ENCODE results near the gene ZBTB7A. TPM values are rescaled to one million over a fixed set of nuclear protein-coding genes. Genes with fewer than 3 reads are reported as not detected.

The ZBTB7A gene
- total and polyA plus RNA-seq, 2 experiments from 2014 or later: 18.6 to 20.5 TPM

- Histone ChIP-seq H3K27ac (peak overlapping the region; percentile 30), H3K9me3 (ENCODE audit: low read depth) (no peaks in the 10 kb centered on the region), H3K36me3 (peaks cover 23% of the 10 kb centered on the region), H3K4me1 (ENCODE audit: low read depth) (no peaks in the 10 kb centered on the region), H3K4me3 (no peak overlapping the region), H3K27me3 (no peaks in the 10 kb centered on the region)
- no peak for TF ChIP-seq CTCF (IDR thresholded peaks at IDR 0.05; ENCODE audit: low read depth, low read length)
- no peak for DNase-seq (ENCODE audit: low read depth in 1 of 2, low spot score in 1 of 2)
These were observed 34.3 kb downstream of the ZBTB7A start for GRCh38 chr19:4032436-4032835.

GRCh38 chr19:4031420-4031819 is 35.3 kb downstream of the ZBTB7A start:
- H3K27me3 ChIP-seq: no peaks in the 10 kb centered on the region
- H3K36me3 ChIP-seq: peaks cover 21% of the 10 kb centered on the region
- H3K9me3 ChIP-seq (ENCODE audit: low read depth): no peaks in the 10 kb centered on the region
- no peaks in the 10 kb centered on the region for H3K4me1 ChIP-seq (ENCODE audit: low read depth)
- DNase-seq (ENCODE audit: low read depth in 1 of 2, low spot score in 1 of 2): no peak
- H3K27ac ChIP-seq: no peak overlapping the region
- TF ChIP-seq CTCF (IDR thresholded peaks at IDR 0.05; ENCODE audit: low read depth, low read length): no peak
- H3K4me3 ChIP-seq: no peak overlapping the region

GRCh38 chr19:4030981-4031380 is 35.7 kb downstream of the ZBTB7A start:
- Histone ChIP-seq H3K27ac (no peak overlapping the region), H3K9me3 (ENCODE audit: low read depth) (no peaks in the 10 kb centered on the region), H3K36me3 (peaks cover 21% of the 10 kb centered on the region), H3K4me3 (no peak overlapping the region), H3K27me3 (no peaks in the 10 kb centered on the region), H3K4me1 (ENCODE audit: low read depth) (no peaks in the 10 kb centered on the region)
- no peak for TF ChIP-seq CTCF (IDR thresholded peaks at IDR 0.05; ENCODE audit: low read depth, low read length)
- no peak for DNase-seq (ENCODE audit: low read depth in 1 of 2, low spot score in 1 of 2)

GRCh38 chr19:4030552-4030951 is 36.1 kb downstream of the ZBTB7A start:
- Histone ChIP-seq H3K27ac (no peak overlapping the region), H3K9me3 (ENCODE audit: low read depth) (no peaks in the 10 kb centered on the region), H3K4me3 (no peak overlapping the region), H3K27me3 (no peaks in the 10 kb centered on the region), H3K36me3 (peaks cover 21% of the 10 kb centered on the region), H3K4me1 (ENCODE audit: low read depth) (no peaks in the 10 kb centered on the region)
- DNase-seq (ENCODE audit: low read depth in 1 of 2, low spot score in 1 of 2): no peak
- TF ChIP-seq CTCF (IDR thresholded peaks at IDR 0.05; ENCODE audit: low read depth, low read length): no peak

GRCh38 chr19:4029247-4029614 is 37.5 kb downstream of the ZBTB7A start:
- Histone ChIP-seq H3K4me3 (no peak overlapping the region), H3K9me3 (ENCODE audit: low read depth) (no peaks in the 10 kb centered on the region), H3K27ac (no peak overlapping the region), H3K4me1 (ENCODE audit: low read depth) (no peaks in the 10 kb centered on the region), H3K36me3 (peaks cover 19% of the 10 kb centered on the region), H3K27me3 (no peaks in the 10 kb centered on the region)
- TF ChIP-seq CTCF (IDR thresholded peaks at IDR 0.05; ENCODE audit: low read depth, low read length): no peak
- DNase-seq (ENCODE audit: low read depth in 1 of 2, low spot score in 1 of 2): no peak
